HEK293 (cell line): Measurements from ENCODE around the gene DNAJB5.

Source experiments
- CTCF ChIA-PET: fragments of 350-600 bp; formaldehyde crosslinking; extraction: SDS; loops from one replicate; lab custom pipeline; 2021; ENCODE audit warnings: antibody characterized with exemption; lab: Yijun Ruan, JAX
- POLR2A ChIA-PET: fragments of 300-600 bp; formaldehyde crosslinking; extraction: SDS; loops from one replicate; lab custom pipeline; 2020; ENCODE audit warnings: antibody characterized with exemption, inconsistent platforms; lab: Yijun Ruan, JAX
- H3K27ac ChIP-seq: fragments of 200-500 bp; sonication (Bioruptor generic); 2 replicates; pipeline ENCODE4 v1.5.1; 2014; ENCODE audit warnings: low read depth, low read length, control low read depth, inconsistent platforms; ENCODE audit errors: extremely low read depth
- H3K36me3 ChIP-seq, 2 experiments: fragments of 200-500 bp in 1 of 2; sonication (Bioruptor generic) in 1 of 2; 1 replicate in 1 of 2; 2 replicates in 1 of 2; pipeline ENCODE4 v1.5.1; 2014 to 2017; ENCODE audit warnings: inconsistent platforms in 2 of 2, low read length in 2 of 2; ENCODE audit not compliant: control insufficient read depth in 2 of 2, insufficient read depth in 1 of 2
- H3K4me1 ChIP-seq: fragments of 200-500 bp; sonication (Bioruptor generic); 2 replicates; pipeline ENCODE4 v1.5.1; 2014; ENCODE audit warnings: mild to moderate bottlenecking, low read length, inconsistent platforms; ENCODE audit not compliant: control insufficient read depth, insufficient read depth
- H3K4me3 ChIP-seq: 2 replicates; pipeline ENCODE4 v1.5.1; 2011; ENCODE audit warnings: low read depth, mild to moderate bottlenecking, control low read depth, low read length, moderate library complexity
- H3K9me3 ChIP-seq: fragments of 200-500 bp; sonication (Bioruptor generic); 2 replicates; pipeline ENCODE4 v1.5.1; 2014; ENCODE audit warnings: low read depth, low read length, inconsistent platforms; ENCODE audit not compliant: control insufficient read depth, insufficient read depth
- ATF2 ChIP-seq: fragments of 450-650 bp; formaldehyde crosslinking; IDR thresholded peaks from 2 replicates; pipeline ENCODE4 v1.5.1; 2016; ENCODE audit warnings: missing biosample characterization, missing genetic modification characterization, low read depth
- BCL11B ChIP-seq: fragments of 450-650 bp; formaldehyde crosslinking; IDR thresholded peaks from 2 replicates; pipeline ENCODE4 v1.5.1; 2016; ENCODE audit warnings: low read depth, missing biosample characterization, missing genetic modification characterization
- GFI1B ChIP-seq: fragments of 450-650 bp; formaldehyde crosslinking; IDR thresholded peaks from 2 replicates; pipeline ENCODE4 v1.5.1; 2016; ENCODE audit warnings: missing biosample characterization, missing genetic modification characterization
- GLIS1 ChIP-seq: fragments of 450-650 bp; formaldehyde crosslinking; IDR thresholded peaks from 2 replicates; pipeline ENCODE4 v1.5.1; 2016; ENCODE audit warnings: missing biosample characterization, missing genetic modification characterization
- OSR2 ChIP-seq: fragments of 450-650 bp; formaldehyde crosslinking; IDR thresholded peaks from 2 replicates; pipeline ENCODE4 v1.5.1; 2016; ENCODE audit warnings: missing biosample characterization, missing genetic modification characterization
- PRDM10 ChIP-seq: fragments of 450-650 bp; formaldehyde crosslinking; IDR thresholded peaks from 2 replicates; pipeline ENCODE4 v1.5.1; 2016; ENCODE audit warnings: missing biosample characterization, missing genetic modification characterization
- RBAK ChIP-seq: fragments of 450-650 bp; formaldehyde crosslinking; IDR thresholded peaks from 2 replicates; pipeline ENCODE4 v1.5.1; 2016; ENCODE audit warnings: missing biosample characterization, missing genetic modification characterization
- ZBTB44 ChIP-seq: fragments of 450-650 bp; IDR thresholded peaks from 2 replicates; pipeline ENCODE4 v1.5.1; 2018; ENCODE audit warnings: missing biosample characterization, mild to moderate bottlenecking, missing genetic modification characterization
- ZNF16 ChIP-seq: fragments of 450-650 bp; formaldehyde crosslinking; IDR thresholded peaks from 2 replicates; pipeline ENCODE4 v1.5.1; 2016; ENCODE audit warnings: low read depth, missing biosample characterization, missing genetic modification characterization
- ZNF280C ChIP-seq: fragments of 450-650 bp; formaldehyde crosslinking; IDR thresholded peaks from 2 replicates; pipeline ENCODE4 v1.5.1; 2016; ENCODE audit warnings: missing biosample characterization, missing genetic modification characterization
- ZNF302 ChIP-seq: fragments of 450-650 bp; formaldehyde crosslinking; IDR thresholded peaks from 2 replicates; pipeline ENCODE4 v1.5.1; 2016; ENCODE audit warnings: missing biosample characterization, missing genetic modification characterization, low read depth
- ZNF510 ChIP-seq: fragments of 450-650 bp; formaldehyde crosslinking; IDR thresholded peaks from 2 replicates; pipeline ENCODE4 v1.5.1; 2018; ENCODE audit warnings: mild to moderate bottlenecking, missing genetic modification characterization, missing biosample characterization; ENCODE audit not compliant: insufficient replicate concordance
- ZNF518A ChIP-seq: fragments of 450-650 bp; formaldehyde crosslinking; conservative IDR thresholded peaks from 2 replicates; pipeline ENCODE4 v1.5.1; 2016; ENCODE audit warnings: low read depth, missing biosample characterization, missing genetic modification characterization
- ZNF600 ChIP-seq: fragments of 450-650 bp; formaldehyde crosslinking; IDR thresholded peaks from 2 replicates; pipeline ENCODE4 v1.5.1; 2016; ENCODE audit warnings: missing biosample characterization, missing genetic modification characterization
- ZNF624 ChIP-seq: fragments of 450-650 bp; formaldehyde crosslinking; IDR thresholded peaks from 2 replicates; pipeline ENCODE4 v1.5.1; 2017; ENCODE audit warnings: missing biosample characterization, missing genetic modification characterization
- ZNF626 ChIP-seq: fragments of 450-650 bp; sonication (Bioruptor Pico); formaldehyde crosslinking; IDR thresholded peaks from 2 replicates; pipeline ENCODE4 v1.5.1; 2018; ENCODE audit warnings: missing biosample characterization, missing genetic modification characterization, inconsistent platforms
- ZNF629 ChIP-seq: fragments of 450-650 bp; formaldehyde crosslinking; IDR thresholded peaks from 2 replicates; pipeline ENCODE4 v1.5.1; 2017; ENCODE audit warnings: missing biosample characterization, missing genetic modification characterization
- ZNF658 ChIP-seq: fragments of 450-650 bp; formaldehyde crosslinking; IDR thresholded peaks from 2 replicates; pipeline ENCODE4; 2016; ENCODE audit warnings: missing biosample characterization, missing genetic modification characterization
- ZNF701 ChIP-seq: fragments of 450-650 bp; formaldehyde crosslinking; IDR thresholded peaks from 2 replicates; pipeline ENCODE4 v1.5.1; 2016; ENCODE audit warnings: missing biosample characterization, missing genetic modification characterization
- ZNF792 ChIP-seq: fragments of 450-650 bp; formaldehyde crosslinking; IDR thresholded peaks from 2 replicates; pipeline ENCODE4 v1.5.1; 2016; ENCODE audit warnings: missing biosample characterization, missing genetic modification characterization

The DNAJB5 gene

GRCh38 chr9:35033101-35033500 is 43.6 kb downstream of the DNAJB5 start:
- no peak overlapping the region for H3K27ac ChIP-seq
- no peaks in the 10 kb centered on the region for H3K9me3 ChIP-seq
- H3K4me3 ChIP-seq: no peak overlapping the region
- H3K36me3 ChIP-seq: no peaks in the 10 kb centered on the region
- H3K4me1 ChIP-seq: no peaks in the 10 kb centered on the region
- TF ChIP-seq ZBTB44 (tag by site-specific recombination) (no peak), ZNF624 (tag by site-specific recombination) (no peak), GLIS1 (tag by site-specific recombination) (no peak), ZNF792 (tag by site-specific recombination) (no peak), ZNF626 (tag by site-specific recombination) (no peak), ZNF302 (no peak), ZNF701 (tag by site-specific recombination) (no peak), OSR2 (tag by site-specific recombination) (no peak), GFI1B (no peak)
- ChIA-PET POLR2A (no interaction called here), CTCF (interaction anchor here (0.5 to 1.5 kb wide), 6 partner anchors 18 to 1112 kb away, joined by 3 to 5 read pairs (median 3); partner anchors contain the start of gene VCP)

GRCh38 chr9:35035851-35036701 is 46.5 kb downstream of the DNAJB5 start:
- CTCF ChIA-PET: interaction anchor here (0.5 kb wide), 1 partner anchor 382 kb away, joined by 3 read pairs; no protein-coding TSS in a partner anchor
- TF ChIP-seq ZNF518A (tag by site-specific recombination) (no peak), ZNF600 (no peak), ZNF658 (no peak), ZNF280C (tag by site-specific recombination) (no peak), RBAK (tag by site-specific recombination) (no peak), ATF2 (no peak), BCL11B (tag by site-specific recombination) (no peak), ZNF510 (tag by site-specific recombination) (no peak), ZNF629 (tag by site-specific recombination) (no peak), PRDM10 (no peak), ZNF16 (tag by site-specific recombination) (no peak)

More at GRCh38 chr9:35035851-35036701, 46.5 kb downstream of the DNAJB5 start:
- Histone ChIP-seq H3K4me3 (no peak overlapping the region), H3K36me3 (no peaks in the 10 kb centered on the region), H3K27ac (no peak overlapping the region), H3K9me3 (no peaks in the 10 kb centered on the region), H3K4me1 (no peaks in the 10 kb centered on the region)
- POLR2A ChIA-PET: interaction anchor here (0.7 kb wide), 1 partner anchor 8 kb away, joined by 4 read pairs; no protein-coding TSS in a partner anchor
